Keratinocyte (primary cell): Measurements from ENCODE around the gene DRD2. TPM values are rescaled to one million over a fixed set of nuclear protein-coding genes. Genes with fewer than 3 reads are reported as not detected.

Source experiments
- DNase-seq: peaks from one replicate; pipeline ENCODE4 v3.0.0-alpha.2; 2011; ENCODE audit warnings: low read depth, missing footprints, low spot score
- FAIRE-seq: peaks from 2 replicates; lab custom pipeline; 2011; peaks lifted over from hg19 to GRCh38; lab: Jason Lieb, UNC
- H2AFZ ChIP-seq: 2 replicates; pipeline ENCODE4 v1.6.0; 2012; ENCODE audit warnings: low read length, control low read depth, inconsistent platforms; ENCODE audit not compliant: control insufficient read depth
- H3K27ac ChIP-seq: 2 replicates; pipeline ENCODE4 v1.5.1; 2011; ENCODE audit warnings: low read length; ENCODE audit not compliant: control insufficient read depth, insufficient read depth
- H3K27me3 ChIP-seq: 3 replicates; pipeline ENCODE4 v1.6.0; 2011; ENCODE audit warnings: low read length; ENCODE audit not compliant: control insufficient read depth, insufficient read depth; ENCODE audit errors: extremely low read depth
- H3K36me3 ChIP-seq, 2 experiments: 2 replicates in 1 of 2; 3 replicates in 1 of 2; pipeline ENCODE4 v1.5.1; 2011; ENCODE audit warnings: low read length in 2 of 2, mild to moderate bottlenecking in 1 of 2; ENCODE audit not compliant: control insufficient read depth in 2 of 2, insufficient read depth in 2 of 2; ENCODE audit errors: extremely low read depth in 1 of 2
- H3K4me1 ChIP-seq: 3 replicates; pipeline ENCODE4 v1.5.1; 2011; ENCODE audit warnings: low read length; ENCODE audit not compliant: control insufficient read depth, insufficient read depth; ENCODE audit errors: extremely low read depth
- H3K4me2 ChIP-seq: 3 replicates; pipeline ENCODE4 v1.6.0; 2011; ENCODE audit warnings: low read depth, low read length; ENCODE audit not compliant: control insufficient read depth, insufficient read depth; ENCODE audit errors: extremely low read depth
- H3K4me3 ChIP-seq, 3 experiments: fragments of 200-600 bp in 1 of 3; sonication (generic) in 1 of 3; 2 replicates in 2 of 3; 3 replicates in 1 of 3; pipeline ENCODE4 v1.5.1; 2011 to 2016; ENCODE audit warnings: low read length in 3 of 3, mild to moderate bottlenecking in 3 of 3, control low read depth in 2 of 3, inconsistent platforms in 1 of 3, low read depth in 1 of 3, mixed read lengths in 1 of 3, mixed run types in 1 of 3, moderate library complexity in 1 of 3; ENCODE audit not compliant: control insufficient read depth in 2 of 3, insufficient read depth in 2 of 3; ENCODE audit errors: extremely low read depth in 1 of 3
- H3K79me2 ChIP-seq: 2 replicates; pipeline ENCODE4 v1.6.0; 2012; ENCODE audit warnings: low read length; ENCODE audit not compliant: control insufficient read depth, insufficient read depth
- H3K9ac ChIP-seq: 3 replicates; pipeline ENCODE4 v1.6.0; 2011; ENCODE audit warnings: low read length; ENCODE audit not compliant: control insufficient read depth, insufficient read depth; ENCODE audit errors: extremely low read depth
- H3K9me1 ChIP-seq: 3 replicates; pipeline ENCODE4 v1.6.0; 2011; ENCODE audit warnings: low read length; ENCODE audit not compliant: control insufficient read depth, insufficient read depth; ENCODE audit errors: extremely low read depth
- H3K9me3 ChIP-seq: 2 replicates; pipeline ENCODE4 v1.5.1; 2012; ENCODE audit warnings: low read depth, low read length; ENCODE audit not compliant: control insufficient read depth
- H4K20me1 ChIP-seq: 3 replicates; pipeline ENCODE4 v1.6.0; 2011; ENCODE audit warnings: low read length; ENCODE audit not compliant: control insufficient read depth, insufficient read depth; ENCODE audit errors: extremely low read depth
- EZH2 ChIP-seq: IDR thresholded peaks from one replicate; pipeline ENCODE4 v1.6.1; 2012; ENCODE audit warnings: inconsistent platforms, mild to moderate bottlenecking, low read length, moderate library complexity
- dilution Hi-C: fragments of 300-500 bp; cut with MboI; formaldehyde crosslinking; loops from one replicate; pipeline ENCODE4 v1.7.0; 2020; ENCODE audit warnings: low sequenced_read_pairs; ENCODE audit not compliant: extremely low pct_ligation_motif_present
- polyA plus RNA-seq, 5 experiments: library from polyadenylated mRNA; depleted of rRNA in 3 of 5; stranded (reverse) in 3 of 5; stranded (forward) in 1 of 5; unstranded in 1 of 5; fragments of >200 nt; gene quantifications; 1 replicate in 1 of 5; 2 replicates in 3 of 5; 3 replicates in 1 of 5; pipeline versions ENCODE4 v1.2.1 to v1.2.3, GENCODE V29; 2011 to 2012; ENCODE audit warnings: missing spikeins in 2 of 5, low read depth in 1 of 5, low replicate concordance in 1 of 5
- TF ChIP-seq, protein P1 (sequence below), 3 experiments: IDR thresholded peaks in 1 of 3; conservative IDR thresholded peaks in 1 of 3; optimal IDR thresholded peaks in 1 of 3; 2 replicates in 2 of 3; 3 replicates in 1 of 3; pipeline versions ENCODE3 to v1.5.1; 2011; ENCODE audit warnings: low read length in 3 of 3, mild to moderate bottlenecking in 3 of 3, moderate library complexity in 2 of 3, control low read depth in 1 of 3, inconsistent platforms in 1 of 3; ENCODE audit not compliant: insufficient read depth in 2 of 3; ENCODE audit errors: extremely low read depth in 1 of 3

The DRD2 gene
- polyA plus RNA-seq, 1 donor (not counting 4 experiments of a cell fraction or from before 2014, with no cell fraction given), result 0.26 TPM

DNA sequence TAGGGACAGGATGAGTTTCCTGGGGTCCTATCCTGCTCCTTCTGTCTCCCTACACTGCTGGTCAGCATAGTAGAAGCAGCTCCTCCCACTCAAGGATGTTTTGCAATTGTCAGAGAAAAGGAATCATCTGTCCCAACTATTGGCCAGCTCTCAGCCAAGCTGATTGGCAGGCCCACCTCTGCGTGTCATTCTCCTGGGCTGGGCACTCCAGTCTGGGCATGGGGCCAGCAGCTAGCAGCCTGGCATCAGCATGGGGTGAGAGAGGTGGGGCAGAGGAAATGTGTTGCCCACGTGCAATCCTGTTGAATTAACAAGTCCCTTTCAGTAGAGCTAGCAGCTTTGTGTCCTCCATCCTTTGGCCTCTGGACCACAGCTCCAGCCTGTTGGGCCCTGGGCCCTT is 73.5 kb downstream of the DRD2 start:
- FAIRE-seq, result peak; percentile 85
- H3K4me3 ChIP-seq, result no peak overlapping the region
- peaks cover 27% of the 10 kb centered on the region for H3K4me1 ChIP-seq
- H3K79me2 ChIP-seq, result no peaks in the 10 kb centered on the region
- H3K9ac ChIP-seq, result no peak overlapping the region
- no peaks in the 10 kb centered on the region for H3K27me3 ChIP-seq
- no peaks in the 10 kb centered on the region for H3K9me3 ChIP-seq
- H2AFZ ChIP-seq, result no peak overlapping the region
- DNase-seq, result no peak
- TF ChIP-seq EZH2, result no peak
- TF ChIP-seq, protein P1, sequence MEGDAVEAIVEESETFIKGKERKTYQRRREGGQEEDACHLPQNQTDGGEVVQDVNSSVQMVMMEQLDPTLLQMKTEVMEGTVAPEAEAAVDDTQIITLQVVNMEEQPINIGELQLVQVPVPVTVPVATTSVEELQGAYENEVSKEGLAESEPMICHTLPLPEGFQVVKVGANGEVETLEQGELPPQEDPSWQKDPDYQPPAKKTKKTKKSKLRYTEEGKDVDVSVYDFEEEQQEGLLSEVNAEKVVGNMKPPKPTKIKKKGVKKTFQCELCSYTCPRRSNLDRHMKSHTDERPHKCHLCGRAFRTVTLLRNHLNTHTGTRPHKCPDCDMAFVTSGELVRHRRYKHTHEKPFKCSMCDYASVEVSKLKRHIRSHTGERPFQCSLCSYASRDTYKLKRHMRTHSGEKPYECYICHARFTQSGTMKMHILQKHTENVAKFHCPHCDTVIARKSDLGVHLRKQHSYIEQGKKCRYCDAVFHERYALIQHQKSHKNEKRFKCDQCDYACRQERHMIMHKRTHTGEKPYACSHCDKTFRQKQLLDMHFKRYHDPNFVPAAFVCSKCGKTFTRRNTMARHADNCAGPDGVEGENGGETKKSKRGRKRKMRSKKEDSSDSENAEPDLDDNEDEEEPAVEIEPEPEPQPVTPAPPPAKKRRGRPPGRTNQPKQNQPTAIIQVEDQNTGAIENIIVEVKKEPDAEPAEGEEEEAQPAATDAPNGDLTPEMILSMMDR (optimal IDR thresholded peaks at IDR 0.05 in 1 of 3, IDR thresholded peaks at IDR 0.05 in 1 of 3, conservative IDR thresholded peaks at IDR 0.05 in 1 of 3; ENCODE audit: extremely low read depth in 1 of 3, insufficient read depth in 2 of 3, low read length in 3 of 3), result no peak
- no peak overlapping the region for H3K4me2 ChIP-seq
- no peaks in the 10 kb centered on the region for H3K36me3 ChIP-seq
- no peaks in the 10 kb centered on the region for H4K20me1 ChIP-seq
- no peak overlapping the region for H3K27ac ChIP-seq
- dilution Hi-C loops, result no loop called here
- no peaks in the 10 kb centered on the region for H3K9me1 ChIP-seq

DNA sequence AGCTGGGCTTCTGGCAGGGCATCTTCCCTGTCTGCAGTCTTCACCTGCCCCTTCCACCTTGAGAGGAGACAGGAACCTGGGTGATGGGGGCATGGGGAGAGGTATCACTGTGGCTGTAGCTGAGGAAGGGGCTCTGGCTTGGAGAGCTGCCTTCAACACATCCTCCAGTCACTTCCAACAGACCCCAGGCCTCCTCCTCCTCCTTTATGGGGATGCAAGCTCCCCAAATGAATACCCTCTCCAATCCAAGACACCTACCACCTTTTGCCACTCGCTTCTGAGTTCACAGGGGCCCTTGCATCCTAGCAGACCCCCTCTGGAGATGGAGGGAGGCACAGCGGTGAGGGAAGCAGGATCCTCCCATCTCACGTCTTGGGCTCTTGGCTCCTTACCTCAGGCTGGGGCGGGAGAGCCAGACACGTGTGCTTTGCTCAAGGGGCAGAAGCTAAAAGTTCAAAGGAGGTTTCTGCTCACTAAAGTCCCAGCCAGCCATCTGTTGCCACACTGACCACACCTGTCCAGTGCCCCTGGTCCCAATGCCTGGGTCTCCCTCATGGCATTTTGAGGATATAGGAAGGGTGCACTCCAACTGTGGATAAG is 74.5 kb downstream of the DRD2 start:
- Histone ChIP-seq H3K9me3 (no peaks in the 10 kb centered on the region), H3K4me1 (peaks cover 21% of the 10 kb centered on the region), H3K79me2 (no peaks in the 10 kb centered on the region), H3K4me3 (no peak overlapping the region), H3K27me3 (no peaks in the 10 kb centered on the region), H3K9ac (no peak overlapping the region), H3K4me2 (no peak overlapping the region), H2AFZ (no peak overlapping the region), H4K20me1 (no peaks in the 10 kb centered on the region), H3K36me3 (no peaks in the 10 kb centered on the region), H3K27ac (no peak overlapping the region), H3K9me1 (no peaks in the 10 kb centered on the region)
- no peak for DNase-seq
- TF ChIP-seq EZH2, result no peak
- TF ChIP-seq, protein P1 (optimal IDR thresholded peaks at IDR 0.05 in 1 of 3, IDR thresholded peaks at IDR 0.05 in 1 of 3, conservative IDR thresholded peaks at IDR 0.05 in 1 of 3; ENCODE audit: extremely low read depth in 1 of 3, insufficient read depth in 2 of 3, low read length in 3 of 3), result no peak
- dilution Hi-C loops, result no loop called here
- FAIRE-seq, result no peak
